ENCODE results near the gene SDHAF4.
"Not testable (repeated sequence)": the region's sequence is repeated elsewhere in the genome, so short reads cannot be mapped to it uniquely, and the experiment has no call there.

SDHAF4 gene

GRCh38 chr6:70590400-70590799, 23.7 kb downstream of the SDHAF4 start:
- Histone ChIP-seq H3K27ac (no peak overlapping the region), H3K4me3 (no peak overlapping the region)

- Histone ChIP-seq H3K27ac (no peak overlapping the region), H3K4me3 (no peak overlapping the region)
These were observed 25.8 kb downstream of the SDHAF4 start for GRCh38 chr6:70592391-70593117.

- Histone ChIP-seq H3K27ac (no peak overlapping the region), H3K4me3 (no peak overlapping the region)
These were observed 26.4 kb downstream of the SDHAF4 start for GRCh38 chr6:70593118-70593486.

- Histone ChIP-seq H3K27ac (no peak overlapping the region), H3K4me3 (no peak overlapping the region)
These were observed 32.5 kb downstream of the SDHAF4 start for GRCh38 chr6:70599187-70599586.

- no peak overlapping the region for H3K27ac ChIP-seq
- H3K4me3 ChIP-seq: no peak overlapping the region
These were observed 34.3 kb downstream of the SDHAF4 start for GRCh38 chr6:70601014-70601413.

- no peak overlapping the region for H3K4me3 ChIP-seq
- H3K27ac ChIP-seq: no peak overlapping the region
These were observed 37.5 kb downstream of the SDHAF4 start for GRCh38 chr6:70604254-70604653.

GRCh38 chr6:70607371-70607770, 40.6 kb downstream of the SDHAF4 start:
- not testable (repeated sequence) for H3K27ac ChIP-seq, H3K4me3 ChIP-seq

- H3K27ac ChIP-seq, H3K4me3 ChIP-seq: not testable (repeated sequence)
These were observed 42.5 kb downstream of the SDHAF4 start for GRCh38 chr6:70609181-70609580.

- Histone ChIP-seq H3K27ac (no peak overlapping the region), H3K4me3 (no peak overlapping the region)
These were observed 50.1 kb downstream of the SDHAF4 start for GRCh38 chr6:70616728-70617260.

GRCh38 chr6:70620746-70621145, 54.0 kb downstream of the SDHAF4 start:
- H3K27ac ChIP-seq: no peak overlapping the region
- no peak overlapping the region for H3K4me3 ChIP-seq

- no peak overlapping the region for H3K4me3 ChIP-seq
- no peak overlapping the region for H3K27ac ChIP-seq
These were observed 55.7 kb downstream of the SDHAF4 start for GRCh38 chr6:70622461-70622860.

- no peak overlapping the region for H3K27ac ChIP-seq
These were observed 58.7 kb downstream of the SDHAF4 start for GRCh38 chr6:70625436-70625835.

GRCh38 chr6:70627500-70628254, 60.9 kb downstream of the SDHAF4 start:
- Histone ChIP-seq H3K27ac (no peak overlapping the region), H3K4me3 (no peak overlapping the region)

More at GRCh38 chr6:70625436-70625835, 58.7 kb downstream of the SDHAF4 start:
- no peak overlapping the region for H3K4me3 ChIP-seq

- no peak overlapping the region for H3K27ac ChIP-seq
- no peak overlapping the region for H3K4me3 ChIP-seq
These were observed 63.2 kb downstream of the SDHAF4 start for GRCh38 chr6:70629929-70630328.

GRCh38 chr6:70633870-70634269, 67.1 kb downstream of the SDHAF4 start:
- H3K4me3 ChIP-seq: no peak overlapping the region
- no peak overlapping the region for H3K27ac ChIP-seq

- Histone ChIP-seq H3K4me3 (no peak overlapping the region), H3K27ac (no peak overlapping the region)
These were observed 69.9 kb downstream of the SDHAF4 start for GRCh38 chr6:70636596-70636995.

- no peak overlapping the region for H3K4me3 ChIP-seq
- H3K27ac ChIP-seq: no peak overlapping the region
These were observed 71.7 kb downstream of the SDHAF4 start for GRCh38 chr6:70638468-70638867.
